HCT116 (cell line): ENCODE data around the gene CCDC57.

Experiments
- CTCF ChIP-seq, 3 experiments: fragments of 200-600 bp in 1 of 3; sonication (generic) in 1 of 3; IDR thresholded peaks in 2 of 3; conservative IDR thresholded peaks in 1 of 3; 2 replicates each; pipeline ENCODE4 v1.5.1; 2012 to 2017; ENCODE audit warnings: low read depth in 2 of 3, low read length in 2 of 3, antibody characterized with exemption in 1 of 3, borderline replicate concordance in 1 of 3, control low read depth in 1 of 3, mild to moderate bottlenecking in 1 of 3, mixed read lengths in 1 of 3, mixed run types in 1 of 3, moderate library complexity in 1 of 3; ENCODE audit not compliant: insufficient read depth in 1 of 3
- POLR2A ChIP-seq: IDR thresholded peaks from 2 replicates; pipeline ENCODE4 v1.7.0; 2011; ENCODE audit warnings: borderline replicate concordance; ENCODE audit not compliant: insufficient read depth, insufficient read length; ENCODE audit errors: extremely low read depth
- ZNF274 ChIP-seq: fragments of 200-500 bp; sonication (Bioruptor generic); IDR thresholded peaks from 2 replicates; pipeline ENCODE4 v1.6.1; 2014; ENCODE audit warnings: mild to moderate bottlenecking, low read depth, low read length, inconsistent platforms

- TF ChIP-seq ZNF274, result no peak
- no peak for TF ChIP-seq POLR2A
- TF ChIP-seq CTCF (IDR thresholded peaks at IDR 0.05 in 2 of 3, conservative IDR thresholded peaks at IDR 0.05 in 1 of 3; ENCODE audit: borderline replicate concordance in 1 of 3, insufficient read depth in 1 of 3, low read depth in 2 of 3, low read length in 2 of 3), result no peak
Measured at GRCh38 chr17:82246040-82246364, 33.4 kb upstream of the CCDC57 start.
